ENCODE results near the gene SLC7A7. TPM values are rescaled to one million over a fixed set of nuclear protein-coding genes. Genes with fewer than 3 reads are reported as not detected.

Gene SLC7A7
- polyA plus RNA-seq, 3 donors, result 262 to 425 (median 371) TPM

DNA sequence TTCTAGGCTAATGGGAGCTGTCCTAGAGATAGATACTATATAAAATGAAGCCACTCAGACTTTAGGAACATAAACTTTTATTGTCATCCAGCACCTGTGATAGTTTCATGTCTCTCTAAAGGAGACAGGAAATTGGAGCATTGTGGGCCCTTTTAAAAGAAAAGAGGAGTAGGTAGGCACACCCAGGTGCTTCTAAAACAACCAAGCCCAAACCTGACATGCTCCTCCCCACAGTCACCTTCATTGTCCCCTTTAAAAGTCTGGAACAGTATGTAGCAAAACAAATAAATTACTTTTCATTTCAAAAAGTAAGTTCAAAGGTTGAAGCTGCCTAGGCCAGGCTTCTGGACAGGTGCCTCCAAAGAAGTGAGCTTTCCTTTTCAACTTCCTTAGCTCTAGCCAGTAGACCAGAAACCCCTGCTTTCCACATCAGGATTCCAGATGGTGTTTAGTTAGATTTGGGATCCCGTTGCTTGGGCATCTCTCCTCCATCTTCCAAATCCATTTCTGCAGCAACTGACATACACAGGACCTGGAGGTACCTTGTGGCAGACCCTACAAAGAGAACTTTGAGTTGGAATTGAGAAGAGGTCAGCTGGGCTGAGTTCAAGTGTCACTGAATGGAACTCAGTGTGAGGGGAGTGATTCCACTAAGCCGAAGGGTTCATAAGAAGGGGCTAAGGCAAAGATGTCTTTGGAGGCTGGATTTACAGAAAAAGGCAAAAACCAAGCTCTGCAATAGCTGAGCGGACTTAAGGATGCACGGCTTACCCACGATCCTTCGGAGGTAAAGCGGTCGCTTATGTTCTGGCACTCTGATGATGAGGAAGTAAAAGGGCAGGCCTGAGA is 41.8 kb downstream of the SLC7A7 start:
- no peaks in the 10 kb centered on the region for H3K27me3 Mint-ChIP-seq (ENCODE audit: low read depth in 3 of 3)
- peak overlapping the region in 1 of 2 donors; percentile 58 for H3K27ac ChIP-seq (ENCODE audit: low read depth in 1 of 2, low read length in 2 of 2)
- 95% methylated on average over 7 of the region's 8 CpGs for WGBS (ENCODE audit: insufficient coverage)

GRCh38 chr14:22772725-22773124 is 42.5 kb downstream of the SLC7A7 start:
- Mint-ChIP-seq H3K4me1 (peaks cover 21% of the 10 kb centered on the region), H3K9me3 (no peaks in the 10 kb centered on the region), H3K4me3 (no peak overlapping the region), H3K27ac (peak overlapping the region in 2 of 7 donors; percentile 5 to 10), H3K27me3 (ENCODE audit: low read depth in 3 of 3) (no peaks in the 10 kb centered on the region), H3K36me3 (peaks cover 89 to 97% of the 10 kb centered on the region in 2 donors)
- TF ChIP-seq, protein P1, sequence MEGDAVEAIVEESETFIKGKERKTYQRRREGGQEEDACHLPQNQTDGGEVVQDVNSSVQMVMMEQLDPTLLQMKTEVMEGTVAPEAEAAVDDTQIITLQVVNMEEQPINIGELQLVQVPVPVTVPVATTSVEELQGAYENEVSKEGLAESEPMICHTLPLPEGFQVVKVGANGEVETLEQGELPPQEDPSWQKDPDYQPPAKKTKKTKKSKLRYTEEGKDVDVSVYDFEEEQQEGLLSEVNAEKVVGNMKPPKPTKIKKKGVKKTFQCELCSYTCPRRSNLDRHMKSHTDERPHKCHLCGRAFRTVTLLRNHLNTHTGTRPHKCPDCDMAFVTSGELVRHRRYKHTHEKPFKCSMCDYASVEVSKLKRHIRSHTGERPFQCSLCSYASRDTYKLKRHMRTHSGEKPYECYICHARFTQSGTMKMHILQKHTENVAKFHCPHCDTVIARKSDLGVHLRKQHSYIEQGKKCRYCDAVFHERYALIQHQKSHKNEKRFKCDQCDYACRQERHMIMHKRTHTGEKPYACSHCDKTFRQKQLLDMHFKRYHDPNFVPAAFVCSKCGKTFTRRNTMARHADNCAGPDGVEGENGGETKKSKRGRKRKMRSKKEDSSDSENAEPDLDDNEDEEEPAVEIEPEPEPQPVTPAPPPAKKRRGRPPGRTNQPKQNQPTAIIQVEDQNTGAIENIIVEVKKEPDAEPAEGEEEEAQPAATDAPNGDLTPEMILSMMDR (IDR thresholded peaks at IDR 0.05), result no peak
- peak overlapping the region in 1 of 2 donors; percentile 58 for H3K27ac ChIP-seq (ENCODE audit: low read depth in 1 of 2, low read length in 2 of 2)
- peaks cover 99% of the 10 kb centered on the region for H4K20me1 ChIP-seq (ENCODE audit: insufficient read depth, low read length)
- no peak overlapping the region for H3K9ac ChIP-seq (ENCODE audit: insufficient read depth, low read length, poor library complexity, severe bottlenecking)
- no peaks in the 10 kb centered on the region for H3K9me3 ChIP-seq (replicated peaks in 1 of 2; ENCODE audit: control insufficient read depth in 1 of 2, insufficient read depth in 1 of 2, low read length in 2 of 2)
- H3K4me1 ChIP-seq (ENCODE audit: control insufficient read depth in 1 of 2, insufficient read depth in 2 of 2, low read length in 2 of 2), result peaks cover 9 to 13% of the 10 kb centered on the region in 2 donors
- DNase-seq, result no peak
- H3K4me3 ChIP-seq (replicated peaks in 1 of 3; ENCODE audit: low read depth in 2 of 3, low read length in 3 of 3), result no peak overlapping the region
- peaks cover 39% of the 10 kb centered on the region for H3K79me2 ChIP-seq (ENCODE audit: insufficient read depth, low read length)
- no peak overlapping the region for H2AFZ ChIP-seq (ENCODE audit: insufficient read depth, low read depth, low read length, poor library complexity, severe bottlenecking)
- intact Hi-C loops (cut with micrococcal nuclease), result no loop called here
- peaks cover 83 to 98% of the 10 kb centered on the region in 2 donors for H3K36me3 ChIP-seq (replicated peaks in 1 of 2; ENCODE audit: control insufficient read depth in 1 of 2, insufficient read depth in 2 of 2, low read length in 2 of 2)
- no peaks in the 10 kb centered on the region for H3K27me3 ChIP-seq (ENCODE audit: control insufficient read depth in 2 of 2, insufficient read depth in 2 of 2, low read length in 2 of 2)
- no peak overlapping the region for H3K4me2 ChIP-seq (replicated peaks; ENCODE audit: extremely low read depth, low read length, poor library complexity, severe bottlenecking)
- WGBS (ENCODE audit: insufficient coverage), result 100% methylated on average over 1 of the region's 1 CpG

More for the DNA sequence above, 41.8 kb downstream of the SLC7A7 start:
- no peak overlapping the region for H2AFZ ChIP-seq (ENCODE audit: insufficient read depth, low read depth, low read length, poor library complexity, severe bottlenecking)
- H3K4me3 ChIP-seq (replicated peaks in 1 of 3; ENCODE audit: low read depth in 2 of 3, low read length in 3 of 3), result no peak overlapping the region
- Mint-ChIP-seq H3K4me3 (no peak overlapping the region), H3K9me3 (no peaks in the 10 kb centered on the region), H3K4me1 (peaks cover 21% of the 10 kb centered on the region), H3K36me3 (peaks cover 88 to 96% of the 10 kb centered on the region in 2 donors), H3K27ac (peak overlapping the region in 2 of 7 donors; percentile 57 to 58)
- H3K9ac ChIP-seq (ENCODE audit: insufficient read depth, low read length, poor library complexity, severe bottlenecking), result no peak overlapping the region
- peaks cover 7 to 13% of the 10 kb centered on the region in 2 donors for H3K4me1 ChIP-seq (ENCODE audit: control insufficient read depth in 1 of 2, insufficient read depth in 2 of 2, low read length in 2 of 2)
- intact Hi-C loops (cut with micrococcal nuclease), result no loop called here
- no peaks in the 10 kb centered on the region for H3K9me3 ChIP-seq (replicated peaks in 1 of 2; ENCODE audit: control insufficient read depth in 1 of 2, insufficient read depth in 1 of 2, low read length in 2 of 2)
- TF ChIP-seq, protein P1 (IDR thresholded peaks at IDR 0.05), result no peak
- peaks cover 82 to 98% of the 10 kb centered on the region in 2 donors for H3K36me3 ChIP-seq (replicated peaks in 1 of 2; ENCODE audit: control insufficient read depth in 1 of 2, insufficient read depth in 2 of 2, low read length in 2 of 2)
- H3K4me2 ChIP-seq (replicated peaks; ENCODE audit: extremely low read depth, low read length, poor library complexity, severe bottlenecking), result no peak overlapping the region
- H3K79me2 ChIP-seq (ENCODE audit: insufficient read depth, low read length), result peaks cover 34% of the 10 kb centered on the region
- H3K27me3 ChIP-seq (ENCODE audit: control insufficient read depth in 2 of 2, insufficient read depth in 2 of 2, low read length in 2 of 2), result no peaks in the 10 kb centered on the region
- H4K20me1 ChIP-seq (ENCODE audit: insufficient read depth, low read length), result peaks cover 99% of the 10 kb centered on the region
- no peak for DNase-seq

Data from CD14-positive monocyte (primary cell).